Left forelimb (tissue), 1 donor: ENCODE measurements around the gene IL3RA.
"Not testable (repeated sequence)": the region's sequence is repeated elsewhere in the genome, so short reads cannot be mapped to it uniquely, and the experiment has no call there.

Experiments used
- DNase-seq: peaks from one replicate; pipeline ENCODE4 v3.0.0-alpha.2; 2018; ENCODE audit warnings: low spot score

IL3RA gene

GRCh38 chrX:1336331-1336943 is at the start of gene IL3RA:
Gene IL3RA, plus strand, starts transcription at chrX:1336785. Its CDS starts 4,981 bp downstream, at chrX:1341766.
- DNase-seq, result no peak

GRCh38 chrX:1289535-1289934 is 47.0 kb upstream of the IL3RA start:
- DNase-seq, result no peak

DNA sequence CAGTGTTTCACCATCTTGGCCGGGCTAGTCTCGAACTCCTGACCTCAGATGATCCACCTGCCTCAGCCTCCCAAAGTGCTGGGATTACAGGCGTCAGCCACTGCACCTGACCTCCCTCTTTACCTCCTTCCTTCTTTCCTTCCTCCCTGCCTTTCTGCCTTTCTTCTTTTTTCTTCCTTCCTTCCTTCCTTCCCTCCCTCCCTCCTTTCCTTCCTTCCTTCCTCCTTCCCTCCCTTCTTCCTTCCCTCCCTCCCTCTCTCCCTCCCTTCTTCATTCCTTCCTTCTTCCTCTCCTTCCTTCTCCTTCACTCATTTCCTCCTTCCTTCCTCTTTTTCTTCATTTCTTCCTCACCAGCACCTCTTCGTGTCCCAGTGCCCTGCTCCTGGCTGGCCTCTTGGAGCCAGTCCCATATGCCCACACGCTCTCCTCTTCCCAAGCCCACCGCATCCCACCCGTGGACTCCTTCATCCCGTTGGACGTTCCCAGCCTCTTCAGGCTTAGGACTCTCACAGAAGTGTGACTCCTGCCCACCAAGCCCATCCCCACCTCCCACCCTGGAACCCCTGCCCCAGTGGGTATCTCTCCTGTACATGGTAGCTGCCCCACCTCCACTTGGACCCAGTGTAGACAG is 45.4 kb upstream of the IL3RA start:
- no peak for DNase-seq

DNA sequence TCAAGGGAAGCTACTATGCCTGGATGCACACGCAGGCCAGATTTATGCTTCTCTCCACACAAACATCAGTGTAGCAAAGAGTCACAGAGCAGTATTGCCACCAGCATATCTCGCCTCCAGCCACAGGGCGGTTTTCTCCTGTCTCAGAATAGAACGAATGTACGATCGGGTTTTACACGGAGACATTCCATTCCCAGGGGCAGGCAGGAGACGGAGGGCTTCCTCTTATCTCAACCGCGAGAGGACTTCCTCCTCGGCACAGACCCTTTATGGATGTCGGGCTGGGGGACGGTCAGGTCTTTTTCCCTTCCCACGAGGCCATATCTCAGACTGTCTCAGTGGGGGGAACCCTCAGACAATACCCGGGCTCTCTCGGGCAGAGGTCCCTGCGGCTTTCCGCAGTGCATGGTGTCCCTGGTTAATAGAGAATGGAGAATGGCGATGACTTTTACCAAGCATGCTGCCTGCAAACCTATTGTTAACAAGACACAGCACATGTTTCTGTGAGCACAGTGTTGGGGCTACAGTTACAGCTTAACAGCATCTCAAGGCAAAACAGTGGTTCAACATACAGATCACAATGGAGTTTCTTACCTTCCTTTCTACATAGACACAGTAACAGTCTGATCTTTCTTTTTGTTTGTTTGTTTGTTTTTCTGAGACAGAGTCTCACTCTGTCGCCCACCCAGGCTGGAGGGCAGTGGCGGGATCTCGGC is 43.9 kb upstream of the IL3RA start:
- no peak for DNase-seq

DNA sequence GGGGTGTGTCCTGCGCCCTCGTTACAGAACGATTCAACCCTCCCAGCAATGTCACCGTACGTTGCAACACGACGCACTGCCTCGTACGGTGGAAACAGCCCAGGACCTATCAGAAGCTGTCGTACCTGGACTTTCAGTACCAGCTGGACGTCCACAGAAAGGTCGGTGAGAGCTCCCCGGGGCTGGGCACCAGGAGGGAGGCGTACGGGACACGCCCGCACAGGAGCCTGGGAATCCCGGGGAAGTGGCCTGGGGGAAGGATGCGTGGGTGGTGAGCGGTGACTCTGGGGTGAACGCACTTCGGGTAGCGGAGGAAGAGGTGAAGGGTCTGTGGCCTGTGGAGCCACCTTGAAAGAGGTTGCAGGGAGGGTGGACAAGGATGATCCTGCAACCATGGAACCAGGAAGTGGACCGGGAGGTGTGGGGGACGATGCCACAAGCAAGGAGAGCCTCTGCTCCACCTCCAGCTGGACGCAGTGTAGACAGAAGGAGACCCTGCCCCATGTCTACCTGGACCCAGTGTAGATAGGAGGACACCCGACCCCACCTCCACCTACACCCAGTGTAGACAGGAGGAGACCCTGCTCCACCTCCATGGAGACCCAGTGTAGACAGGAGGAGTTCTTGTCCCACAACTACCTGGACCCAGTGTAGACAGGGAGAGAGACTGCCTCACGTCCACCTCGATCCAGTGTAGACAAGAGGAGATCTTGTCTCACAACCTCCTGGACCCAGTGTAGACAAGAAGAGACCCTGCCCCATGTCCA is 42.1 kb upstream of the IL3RA start:
- DNase-seq, result no peak

GRCh38 chrX:1295550-1295949 is 41.0 kb upstream of the IL3RA start:
- DNase-seq, result no peak

DNA sequence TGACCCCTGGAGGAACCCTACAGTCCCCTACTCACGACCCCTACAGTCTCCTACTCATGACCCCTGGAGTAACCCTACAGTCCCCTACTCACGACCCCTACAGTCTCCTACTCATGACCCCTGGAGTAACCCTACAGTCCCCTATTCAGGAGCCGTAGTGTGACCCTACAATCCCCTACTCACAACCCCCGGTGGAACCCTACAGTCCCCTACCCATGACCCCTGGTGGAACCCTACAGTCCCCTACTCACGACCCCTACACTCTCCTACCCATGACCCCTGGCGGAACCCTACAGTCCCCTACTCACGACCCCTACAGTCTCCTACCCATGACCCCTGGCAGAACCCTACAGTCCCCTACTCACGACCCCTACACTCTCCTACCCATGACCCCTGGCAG is 39.0 kb upstream of the IL3RA start:
- not testable (repeated sequence) for DNase-seq

- no peak for DNase-seq
Observed at GRCh38 chrX:1300449-1300848, 36.1 kb upstream of the IL3RA start.

DNA sequence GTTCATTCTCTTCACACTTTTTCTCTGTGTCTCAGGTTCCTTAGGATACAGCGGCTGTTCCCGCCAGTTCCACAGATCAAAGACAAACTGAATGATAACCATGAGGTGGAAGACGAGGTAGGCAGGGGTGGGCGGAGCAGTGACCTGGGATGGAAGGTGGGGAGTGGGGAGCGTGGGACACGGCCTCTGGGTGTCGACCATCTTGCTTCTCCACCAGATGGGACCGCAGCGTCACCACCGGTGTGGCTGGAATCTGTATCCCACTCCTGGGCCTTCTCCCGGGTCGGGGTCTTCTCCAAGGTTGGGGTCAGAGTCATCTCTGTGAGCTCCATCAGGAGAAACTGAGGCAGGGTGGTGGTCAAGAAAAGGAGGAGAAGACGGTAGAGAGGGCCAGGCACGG is 31.2 kb upstream of the IL3RA start:
- no peak for DNase-seq

- DNase-seq, result no peak
Observed at GRCh38 chrX:1306909-1307625, 29.5 kb upstream of the IL3RA start.

- no peak for DNase-seq
Observed at GRCh38 chrX:1307626-1308340, 28.8 kb upstream of the IL3RA start.

DNA sequence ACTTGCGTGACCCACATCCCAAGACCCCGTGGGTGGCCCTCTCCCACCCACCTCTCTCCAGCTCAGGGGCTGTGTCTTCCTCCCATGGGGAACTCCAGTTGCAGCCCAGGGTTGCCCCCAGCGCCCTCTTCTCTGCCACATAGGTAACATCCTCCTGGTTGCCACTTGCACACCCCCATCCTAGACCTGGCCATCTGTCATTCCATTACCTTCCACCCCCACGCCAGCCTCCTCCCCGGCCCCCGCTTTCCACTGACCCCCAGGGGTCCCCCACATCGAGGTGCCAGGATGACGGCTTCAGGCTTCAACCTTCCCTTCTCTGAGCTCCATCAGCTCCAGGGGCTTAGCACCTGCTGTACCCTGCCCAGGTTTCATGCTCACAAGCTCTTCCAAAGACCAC is 28.1 kb upstream of the IL3RA start:
- no peak for DNase-seq

GRCh38 chrX:1308917-1309316 is 27.7 kb upstream of the IL3RA start:
- not testable (repeated sequence) for DNase-seq

DNA sequence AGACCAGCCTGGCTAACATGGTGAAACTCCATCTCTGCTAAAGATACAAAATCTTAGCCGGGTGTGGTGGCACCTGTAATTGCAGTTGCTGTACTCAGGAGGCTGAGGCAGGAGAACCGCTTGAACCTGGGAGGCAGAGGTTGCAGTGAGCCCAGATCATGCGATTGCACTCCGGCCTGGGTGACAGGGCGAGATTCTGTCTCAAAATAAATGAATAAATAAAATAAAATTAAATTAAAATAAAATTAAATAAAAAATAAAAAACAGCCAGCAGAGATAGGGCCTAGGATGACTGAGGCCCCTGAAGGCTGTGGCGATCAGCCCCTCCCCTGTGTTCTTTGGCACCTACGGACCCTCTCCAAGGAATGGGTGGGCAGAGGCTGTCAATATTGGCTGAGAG is 22.8 kb upstream of the IL3RA start:
- no peak for DNase-seq

DNA sequence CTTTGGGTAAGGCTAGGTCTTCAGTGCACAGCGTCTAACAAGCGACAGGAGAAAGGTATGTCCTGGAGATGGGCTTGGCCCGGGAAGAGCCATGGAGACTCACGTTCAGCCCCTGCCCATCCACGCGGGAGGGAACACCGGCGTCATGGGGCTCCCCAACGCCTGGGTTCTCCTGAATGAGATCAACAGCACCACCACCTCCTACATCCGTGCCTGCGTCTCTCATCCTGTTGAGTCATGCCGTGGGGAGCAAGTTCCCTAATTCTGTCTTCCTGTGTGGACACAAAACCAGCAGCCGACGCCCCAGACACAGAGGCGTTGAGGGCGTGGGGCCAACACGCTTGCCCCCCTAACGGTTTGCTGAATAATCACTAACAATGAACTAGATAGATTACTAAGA is 20.1 kb upstream of the IL3RA start:
- DNase-seq, result no peak

DNA sequence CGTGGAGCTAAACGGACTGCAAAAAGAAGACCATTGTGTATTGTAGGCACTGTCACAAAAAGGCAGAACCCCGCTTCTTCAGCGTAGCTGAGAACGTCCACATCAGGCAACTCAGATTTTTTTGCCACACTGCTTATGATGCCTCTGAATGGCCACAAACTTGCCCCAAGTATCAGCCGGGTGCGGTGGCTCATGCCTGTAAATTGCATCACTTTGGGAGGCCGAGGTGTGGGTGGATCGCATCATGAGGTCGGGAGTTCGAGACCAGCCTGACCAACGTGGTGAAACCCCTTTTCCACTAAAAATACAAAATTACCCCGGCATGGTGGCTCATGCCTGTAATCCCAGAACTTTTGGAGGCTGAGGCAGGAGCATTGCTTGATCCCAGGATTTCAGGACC is 14.9 kb upstream of the IL3RA start:
- DNase-seq, result no peak

- no peak for DNase-seq
Observed at GRCh38 chrX:1322393-1322792, 14.2 kb upstream of the IL3RA start.

DNA sequence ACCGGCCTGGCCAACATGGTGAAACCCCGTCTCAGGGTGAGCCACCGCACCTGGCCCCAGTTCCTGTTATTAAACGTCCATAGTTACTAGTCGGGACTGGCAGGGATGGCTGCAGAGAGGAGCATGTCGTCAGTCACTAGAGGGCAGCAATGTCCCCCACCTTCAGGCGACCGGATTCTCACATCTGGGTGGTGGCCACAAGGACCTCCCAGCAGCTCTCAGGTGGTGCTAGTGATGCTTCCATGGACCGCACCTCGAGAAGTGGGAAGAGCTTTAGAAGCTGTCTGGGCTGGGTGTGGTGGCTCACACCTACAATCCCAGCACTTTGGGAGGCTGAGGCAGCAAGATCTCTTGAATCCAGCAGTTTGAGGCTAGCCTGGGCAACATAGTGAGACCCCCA is 13.3 kb upstream of the IL3RA start:
- DNase-seq, result no peak

DNA sequence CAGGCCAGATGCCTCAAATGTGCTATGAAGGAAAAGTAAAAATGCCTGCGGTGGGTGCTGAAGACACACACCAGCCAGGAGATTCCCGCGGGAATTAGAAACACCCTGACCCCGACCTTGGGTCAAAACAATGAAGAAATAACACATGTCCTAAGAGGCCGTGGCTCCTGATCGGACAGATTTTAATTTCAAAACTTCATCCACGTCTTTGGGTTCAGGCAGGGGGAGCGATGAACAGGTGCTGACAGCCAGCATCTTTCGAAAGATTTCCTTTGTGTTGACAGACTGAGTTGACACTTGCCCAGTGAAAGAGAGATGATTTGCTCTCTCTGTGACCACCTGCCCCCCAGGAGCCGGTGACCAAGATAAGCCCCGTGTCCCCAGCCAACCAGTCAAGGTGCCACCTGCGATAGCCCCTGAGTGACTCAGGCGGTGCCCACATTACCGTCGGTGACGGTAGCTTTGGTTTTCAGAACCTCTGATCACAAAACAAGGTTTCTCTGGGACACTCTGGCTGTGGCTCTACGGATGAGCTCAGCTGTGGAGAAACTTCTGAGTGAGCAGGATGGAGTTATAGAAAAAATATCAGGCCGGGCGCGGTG is 11.0 kb upstream of the IL3RA start:
- DNase-seq, result no peak

DNA sequence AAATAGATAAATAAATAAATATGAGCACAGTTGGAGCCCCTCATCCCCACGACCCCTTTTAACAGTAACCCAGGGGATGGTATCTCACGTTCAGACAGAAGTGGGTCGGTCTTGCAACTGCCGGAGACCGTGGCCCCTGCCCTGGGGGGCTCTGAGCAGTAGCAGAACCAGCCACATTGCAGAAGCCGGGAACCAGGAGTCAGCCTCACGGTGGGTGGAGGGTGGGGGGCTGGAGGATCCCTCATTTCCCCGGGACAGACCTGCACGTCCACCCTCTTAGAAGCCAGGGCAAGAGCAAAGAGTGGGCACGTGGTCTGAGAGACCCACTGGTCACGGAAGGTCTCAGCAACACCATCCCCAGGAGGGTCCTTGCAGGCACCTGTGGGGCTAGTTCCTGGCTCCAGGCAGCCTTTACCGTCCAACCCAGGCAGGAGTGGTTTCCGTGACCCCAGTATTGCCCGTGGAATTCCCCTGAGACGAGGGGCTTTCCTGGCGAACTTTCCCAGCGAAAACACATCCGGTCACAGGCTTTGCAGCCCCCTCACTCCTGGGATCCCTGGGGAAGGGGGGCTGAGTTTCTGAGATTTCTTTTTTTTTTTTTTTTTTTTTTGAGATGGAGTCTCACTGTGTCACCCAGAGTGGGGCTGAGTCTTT is 8.8 kb upstream of the IL3RA start:
- DNase-seq, result no peak
